Activated T-helper 1 cell treated with anti-CD3 and anti-CD28 coated beads, Interleukin-2, amount 50 U/mL, for 16 hours (primary cell): ENCODE data around the gene PRKCH.
"Not testable (repeated sequence)": the region's sequence is repeated elsewhere in the genome, so short reads cannot be mapped to it uniquely, and the experiment has no call there.

Source experiments
- DNase-seq, 2 donors: peaks; one replicate each; pipeline ENCODE4 v3.0.0-alpha.2; 2020; ENCODE audit warnings: low read depth in 1 of 2, low spot score in 1 of 2

The PRKCH gene

GRCh38 chr14:61451891-61452400 is 130.6 kb downstream of the PRKCH start:
- no peak for DNase-seq

- no peak for DNase-seq
Observed at GRCh38 chr14:61452452-61452851, 131.1 kb downstream of the PRKCH start.

GRCh38 chr14:61453103-61453767 is 131.9 kb downstream of the PRKCH start:
- DNase-seq, result no peak

GRCh38 chr14:61454545-61454944 is 133.2 kb downstream of the PRKCH start:
- no peak for DNase-seq

- no peak for DNase-seq
Observed at GRCh38 chr14:61455351-61455750, 134.0 kb downstream of the PRKCH start.

GRCh38 chr14:61456720-61457119 is 135.3 kb downstream of the PRKCH start:
- DNase-seq, result peak; percentile 58 to 73

GRCh38 chr14:61458766-61459165 is 137.4 kb downstream of the PRKCH start:
- no peak for DNase-seq

GRCh38 chr14:61459229-61459628 is 137.8 kb downstream of the PRKCH start:
- no peak for DNase-seq

- no peak for DNase-seq
Observed at GRCh38 chr14:61460063-61460462, 138.7 kb downstream of the PRKCH start.

GRCh38 chr14:61460718-61461611 is 139.6 kb downstream of the PRKCH start:
- no peak for DNase-seq

GRCh38 chr14:61461808-61462275 is 140.5 kb downstream of the PRKCH start:
- DNase-seq, result no peak

- no peak for DNase-seq
Observed at GRCh38 chr14:61462566-61463193, 141.3 kb downstream of the PRKCH start.

GRCh38 chr14:61463664-61464285 is 142.4 kb downstream of the PRKCH start:
- no peak for DNase-seq

GRCh38 chr14:61464539-61465320 is 143.4 kb downstream of the PRKCH start:
- not testable (repeated sequence) for DNase-seq

GRCh38 chr14:61466249-61466904 is 145.0 kb downstream of the PRKCH start:
- DNase-seq, result no peak

GRCh38 chr14:61466905-61467280 is 145.5 kb downstream of the PRKCH start:
- DNase-seq, result no peak

GRCh38 chr14:61467296-61467695 is 145.9 kb downstream of the PRKCH start:
- no peak for DNase-seq

GRCh38 chr14:61468063-61468825 is 146.9 kb downstream of the PRKCH start:
- DNase-seq, result no peak

GRCh38 chr14:61469781-61470180 is 148.4 kb downstream of the PRKCH start:
- no peak for DNase-seq
